Globus pallidus (tissue), 1 donor: ENCODE measurements around the gene ESM1.
A peak's percentile ranks its signal among the peaks of the same experiment; 100 is the strongest.

Experiments
- DNase-seq: peaks from one replicate; pipeline ENCODE4 v3.0.0-alpha.2; 2015; ENCODE audit warnings: low spot score

The ESM1 gene

GRCh38 chr5:54986269-54986654 lies 869 bp upstream of the ESM1 start:
- DNase-seq: no peak

- DNase-seq: no peak
These were observed 3.5 kb downstream of the ESM1 start for GRCh38 chr5:54981928-54982327.

GRCh38 chr5:54975701-54976100 lies 9.7 kb downstream of the ESM1 start:
- DNase-seq: no peak

- DNase-seq: no peak
These were observed 15.3 kb downstream of the ESM1 start for GRCh38 chr5:54969856-54970828.

DNA sequence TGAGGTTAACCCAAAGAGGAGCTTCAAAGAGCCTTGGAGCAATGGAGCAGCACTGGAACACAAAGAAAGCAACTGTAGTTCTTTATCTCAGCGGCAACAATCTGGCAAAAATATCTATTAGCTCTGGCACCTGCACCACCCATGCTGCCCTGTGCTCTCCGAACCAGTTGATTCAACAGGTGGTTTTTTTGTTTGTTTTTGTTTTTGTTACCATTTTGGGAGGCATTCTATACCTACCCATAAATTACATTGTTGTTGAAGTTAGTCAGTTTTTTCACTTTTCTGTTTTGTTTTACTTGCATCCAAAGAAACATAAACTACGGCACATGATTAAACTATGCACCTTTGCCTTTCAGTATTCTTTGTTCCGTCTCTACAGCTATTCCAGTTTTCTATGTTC lies 16.2 kb downstream of the ESM1 start:
- DNase-seq: no peak

DNA sequence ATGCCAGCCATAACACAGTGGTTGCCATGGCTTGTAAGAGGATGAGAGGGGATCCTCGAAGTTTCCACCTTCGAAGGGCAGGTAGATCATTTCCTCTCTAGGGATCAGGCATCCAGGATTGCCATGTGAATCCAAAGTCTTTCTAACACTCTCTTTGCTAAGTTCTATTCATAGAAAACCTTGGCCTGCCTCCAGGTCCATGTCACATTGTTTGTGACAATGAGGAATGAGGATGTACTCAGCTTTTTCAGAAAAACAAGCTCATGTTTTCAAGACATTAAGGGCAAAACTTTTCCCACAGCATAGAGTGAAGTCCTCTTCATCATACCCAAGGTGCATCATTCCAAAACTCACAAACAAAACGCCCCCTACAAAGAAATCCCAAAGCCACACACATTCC lies 19.6 kb downstream of the ESM1 start:
- DNase-seq: no peak

DNA sequence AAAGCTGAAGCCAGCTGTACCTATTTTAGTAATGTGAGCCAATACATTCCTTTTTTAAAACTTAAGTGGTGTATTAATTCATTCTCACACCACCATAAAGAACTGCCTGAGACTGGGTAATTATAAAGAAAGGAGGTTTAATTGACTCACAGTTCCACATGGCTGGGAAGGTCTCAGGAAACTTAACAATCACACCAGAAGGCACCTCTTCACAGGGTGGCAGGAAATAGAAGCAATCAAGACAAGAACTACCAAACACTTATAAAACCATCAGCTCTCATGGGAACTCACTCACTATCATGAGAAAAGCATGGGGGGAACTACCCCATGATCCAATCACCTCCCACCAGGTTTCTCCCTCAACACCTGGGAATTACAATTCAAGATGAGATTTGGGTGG lies 21.0 kb downstream of the ESM1 start:
- DNase-seq: no peak

- DNase-seq: no peak
These were observed 25.5 kb downstream of the ESM1 start for GRCh38 chr5:54959673-54960418.

- DNase-seq: no peak
These were observed 28.5 kb downstream of the ESM1 start for GRCh38 chr5:54956922-54957321.

- DNase-seq: no peak
These were observed 38.2 kb downstream of the ESM1 start for GRCh38 chr5:54947187-54947586.

DNA sequence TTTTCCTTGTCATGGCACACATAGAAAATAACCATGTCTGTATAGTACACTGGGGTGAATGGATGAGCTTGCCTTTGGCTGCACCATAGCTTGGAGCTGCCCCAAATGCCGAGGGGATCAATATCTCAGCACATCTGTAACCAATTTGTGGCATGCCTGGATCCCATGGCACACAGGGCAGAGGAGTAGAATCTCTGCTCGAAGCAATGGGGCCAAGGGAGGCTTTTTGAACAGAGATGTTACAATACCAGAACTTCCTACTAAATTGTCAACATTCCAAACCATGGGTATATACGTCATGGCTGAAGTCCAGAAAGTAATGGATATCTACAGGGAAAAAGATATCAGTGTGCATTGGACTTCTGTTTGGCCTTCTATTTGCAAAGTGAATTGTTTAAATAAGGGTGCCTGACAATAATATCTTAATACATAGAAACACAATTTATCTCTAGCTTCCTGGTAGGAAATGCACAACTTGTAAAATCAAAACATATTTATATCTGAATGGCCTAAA lies 39.0 kb downstream of the ESM1 start:
- no peak for DNase-seq

DNA sequence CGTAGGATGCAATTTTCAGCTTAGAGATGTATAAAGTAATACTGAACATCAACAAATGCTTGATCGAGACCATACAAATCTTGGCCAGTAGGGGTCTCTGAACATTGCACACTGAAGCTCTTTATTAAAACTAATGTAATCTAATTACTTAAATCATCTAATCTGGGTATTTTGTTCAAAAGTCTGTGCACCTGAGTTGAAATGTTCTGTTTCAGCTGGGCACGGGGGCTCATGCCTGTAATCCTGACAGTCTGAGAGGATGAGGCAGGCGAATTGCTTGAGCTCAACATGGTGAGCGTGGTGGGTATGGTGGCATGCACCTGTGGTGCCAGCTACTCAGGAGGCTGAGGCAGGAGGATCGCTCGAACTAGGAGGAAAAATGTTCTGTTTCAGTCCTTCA lies 41.0 kb downstream of the ESM1 start:
- peak; percentile 12 for DNase-seq

GRCh38 chr5:54942064-54942778 lies 43.2 kb downstream of the ESM1 start:
- no peak for DNase-seq

DNA sequence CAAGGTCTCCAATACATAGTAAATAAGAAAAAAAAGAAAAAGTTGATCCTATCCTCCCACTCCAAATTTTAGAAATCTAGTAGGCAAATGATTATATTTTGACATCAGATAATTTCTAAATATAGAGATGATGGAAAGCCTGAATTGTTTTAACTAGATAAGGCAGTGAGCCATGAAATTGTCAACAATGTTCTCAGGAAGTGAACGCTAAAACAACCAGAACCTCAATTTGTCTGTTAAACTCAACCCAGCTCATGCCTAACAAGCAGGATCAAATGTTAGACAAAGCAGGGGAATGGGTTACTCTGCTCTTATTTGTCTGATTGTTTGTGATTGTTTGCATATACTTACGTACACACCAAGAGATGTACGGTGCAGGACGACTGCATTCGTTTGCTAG lies 49.2 kb downstream of the ESM1 start:
- DNase-seq: no peak

- DNase-seq: no peak
These were observed 52.6 kb downstream of the ESM1 start for GRCh38 chr5:54932789-54933188.

DNA sequence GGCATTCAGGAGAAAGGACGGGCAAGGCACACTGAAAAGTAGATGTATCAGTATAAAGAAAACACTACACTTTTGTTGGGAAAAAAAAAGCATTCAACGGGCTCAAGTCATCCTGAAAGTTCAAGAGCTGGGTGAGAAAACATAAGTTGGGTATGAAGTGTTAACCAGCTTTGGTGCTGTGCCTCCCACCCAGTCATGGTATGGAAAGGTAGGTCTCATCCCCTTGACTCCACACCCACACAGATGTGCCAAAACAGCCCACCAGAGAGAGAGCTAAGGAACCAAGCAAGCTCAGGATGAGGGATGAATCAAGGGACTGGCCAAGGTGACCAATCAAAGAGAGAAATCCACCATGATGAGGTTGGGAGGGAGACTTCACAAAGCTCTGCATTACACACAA lies 54.7 kb downstream of the ESM1 start:
- no peak for DNase-seq
